Fibroblast of the aortic adventitia (primary cell): ENCODE data around the gene TMC3. TPM values are rescaled to one million over a fixed set of nuclear protein-coding genes. Genes with fewer than 3 reads are reported as not detected.
A peak's percentile ranks its signal among the peaks of the same experiment; 100 is the strongest.
"Not testable (repeated sequence)": the region's sequence is repeated elsewhere in the genome, so short reads cannot be mapped to it uniquely, and the experiment has no call there.

ENCODE experiments used
- DNase-seq: peaks from one replicate; pipeline ENCODE4 v3.0.0-alpha.2; 2010; ENCODE audit warnings: low read depth
- H3K4me3 ChIP-seq: 2 replicates; pipeline ENCODE4 v1.5.1; 2011; ENCODE audit warnings: low read depth, mild to moderate bottlenecking, control low read depth, low read length, moderate library complexity
- CTCF ChIP-seq: IDR thresholded peaks from 2 replicates; pipeline ENCODE4 v1.5.1; 2011; ENCODE audit warnings: mild to moderate bottlenecking, low read length, control low read depth, inconsistent platforms; ENCODE audit not compliant: insufficient read depth
- total RNA-seq: library from RNA; depleted of rRNA; stranded (reverse); fragments of >200 nt; gene quantifications from 2 replicates; pipeline ENCODE4 v1.2.3, GENCODE V29; 2012; ENCODE audit warnings: low replicate concordance

TMC3 gene
- under 0.01 TPM in 1 of 2 replicates, not detected in the other for total RNA-seq

- TF ChIP-seq CTCF = no peak
- peak; percentile 7 for DNase-seq
- no peak within 1 kb of the TSS for H3K4me3 ChIP-seq
Measured at GRCh38 chr15:81373775-81374395, at the start of gene TMC3. TSS of gene TMC3 (minus strand) at chr15:81374213. CDS start at chr15:81374077, 136 bp downstream.

GRCh38 chr15:81421461-81421860, 47.4 kb upstream of the TMC3 start:
- DNase-seq = no peak
- no peak overlapping the region for H3K4me3 ChIP-seq
- TF ChIP-seq CTCF = no peak

- no peak for TF ChIP-seq CTCF
- no peak for DNase-seq
- H3K4me3 ChIP-seq = no peak overlapping the region
Measured at GRCh38 chr15:81419332-81419943, 45.4 kb upstream of the TMC3 start.

- H3K4me3 ChIP-seq = no peak overlapping the region
- TF ChIP-seq CTCF = no peak
- DNase-seq = no peak
Measured at GRCh38 chr15:81418891-81419290, 44.9 kb upstream of the TMC3 start.

- no peak for DNase-seq
- TF ChIP-seq CTCF = no peak
- no peak overlapping the region for H3K4me3 ChIP-seq
Measured at GRCh38 chr15:81418444-81418843, 44.4 kb upstream of the TMC3 start.

- H3K4me3 ChIP-seq, DNase-seq: not testable (repeated sequence)
Measured at GRCh38 chr15:81414274-81414968, 40.4 kb upstream of the TMC3 start.

- no peak overlapping the region for H3K4me3 ChIP-seq
- no peak for DNase-seq
- TF ChIP-seq CTCF = no peak
Measured at GRCh38 chr15:81413851-81414250, 39.8 kb upstream of the TMC3 start.
